Muscle layer of colon (tissue), 2 donors: ENCODE measurements around the gene RABGAP1L.

Experiments
- H3K27ac ChIP-seq: one replicate; pipeline ENCODE4 v1.7.0; 2013; ENCODE audit warnings: low read depth, mild to moderate bottlenecking, low read length, moderate library complexity
- H3K27me3 ChIP-seq, 2 donors: one replicate each; pipeline ENCODE4 v1.7.0; 2013; ENCODE audit warnings: low read length in 2 of 2, mild to moderate bottlenecking in 2 of 2; ENCODE audit not compliant: insufficient read depth in 2 of 2, control insufficient read depth in 1 of 2
- H3K36me3 ChIP-seq: one replicate; pipeline ENCODE4 v1.7.0; 2013; ENCODE audit warnings: mild to moderate bottlenecking, low read length; ENCODE audit not compliant: insufficient read depth
- H3K4me1 ChIP-seq: one replicate; pipeline ENCODE4 v1.7.0; 2013; ENCODE audit warnings: mild to moderate bottlenecking, low read length; ENCODE audit not compliant: insufficient read depth
- H3K4me3 ChIP-seq, 2 donors: one replicate each; pipeline ENCODE4 v1.7.0; 2013; ENCODE audit warnings: low read length in 2 of 2, low read depth in 1 of 2, mild to moderate bottlenecking in 1 of 2, moderate library complexity in 1 of 2
- H3K9ac ChIP-seq: one replicate; pipeline ENCODE4 v1.7.0; 2013; ENCODE audit warnings: low read length
- H3K9me3 ChIP-seq: one replicate; pipeline ENCODE4 v1.7.0; 2013; ENCODE audit warnings: mild to moderate bottlenecking, low read length
- donor health status: abdominal sarcoma.
- donor health status: Adenocarcinoma of cecum.

The RABGAP1L gene

DNA sequence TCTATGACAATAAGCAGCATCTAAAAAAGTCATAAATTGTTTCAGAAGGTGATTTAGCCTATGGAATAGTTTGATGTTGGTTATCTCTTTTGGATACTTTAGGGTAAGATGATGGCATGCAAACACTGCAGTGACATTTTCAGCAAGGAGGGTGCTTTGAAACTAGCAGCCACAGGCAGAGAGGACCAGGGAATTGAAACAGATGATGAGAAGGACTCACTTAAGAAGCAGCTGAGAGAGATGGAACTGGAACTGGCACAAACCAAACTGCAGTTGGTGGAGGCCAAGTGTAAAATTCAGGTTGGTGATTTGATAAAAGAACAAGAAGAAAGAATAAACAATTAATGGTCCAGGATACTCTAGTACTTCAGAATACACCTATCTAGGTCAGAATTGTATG is 829.2 kb downstream of the RABGAP1L start:
- H3K27ac ChIP-seq, result no peak overlapping the region
- H3K36me3 ChIP-seq, result no peaks in the 10 kb centered on the region
- H3K27me3 ChIP-seq, result no peaks in the 10 kb centered on the region
- H3K4me1 ChIP-seq, result peaks cover 9% of the 10 kb centered on the region
- no peak overlapping the region for H3K9ac ChIP-seq
- H3K4me3 ChIP-seq, result no peak overlapping the region
- no peaks in the 10 kb centered on the region for H3K9me3 ChIP-seq

DNA sequence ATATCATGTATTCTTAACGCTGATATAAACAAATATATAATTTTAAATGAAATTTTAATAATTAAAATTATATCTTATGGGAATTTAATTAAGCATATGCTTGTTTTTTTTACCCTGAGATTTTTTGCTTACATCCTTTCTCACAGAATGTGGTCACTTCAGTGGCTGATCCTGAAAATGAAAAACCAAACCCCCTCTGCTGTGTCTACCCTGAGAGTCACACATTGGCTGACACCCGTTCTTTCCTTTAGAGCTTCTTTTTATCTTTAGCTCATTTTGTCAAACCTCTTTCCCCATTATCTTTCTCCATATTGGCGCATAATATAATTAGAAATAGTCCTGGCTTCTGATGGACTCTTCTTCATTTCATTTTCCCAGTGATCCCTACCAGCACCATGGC is 829.7 kb downstream of the RABGAP1L start:
- Histone ChIP-seq H3K4me3 (no peak overlapping the region), H3K4me1 (peaks cover 9% of the 10 kb centered on the region), H3K27me3 (no peaks in the 10 kb centered on the region), H3K27ac (no peak overlapping the region), H3K36me3 (no peaks in the 10 kb centered on the region), H3K9ac (no peak overlapping the region), H3K9me3 (no peaks in the 10 kb centered on the region)

DNA sequence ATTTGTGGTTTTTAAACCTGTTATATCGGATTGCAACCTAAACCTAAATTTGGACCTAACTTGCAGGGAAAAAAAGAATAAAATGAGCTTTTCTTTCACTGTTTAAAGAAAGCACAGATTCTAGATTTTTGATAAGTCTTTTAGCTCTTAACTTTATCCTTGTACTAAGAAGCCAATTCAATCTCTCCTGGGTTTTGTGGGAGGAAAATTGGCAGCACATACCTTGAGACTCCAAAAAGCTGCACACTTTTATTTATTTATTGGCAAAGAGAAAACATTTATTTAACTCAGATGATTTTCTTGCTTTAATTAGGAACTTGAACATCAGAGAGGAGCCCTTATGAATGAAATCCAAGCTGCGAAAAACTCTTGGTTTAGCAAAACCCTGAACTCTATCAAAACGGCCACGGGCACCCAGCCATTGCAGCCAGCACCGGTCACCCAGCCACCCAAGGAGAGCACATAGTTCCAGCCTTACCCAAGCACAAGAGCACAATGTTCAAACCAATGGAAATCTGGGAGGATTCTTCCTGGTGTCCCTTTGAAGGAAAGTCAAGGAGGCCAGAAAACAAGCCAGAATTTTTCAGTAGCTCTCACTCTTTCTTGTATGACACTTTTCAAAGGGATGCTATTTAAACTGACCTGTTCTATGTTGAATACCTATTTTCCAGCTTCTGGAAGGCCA is 830.4 kb downstream of the RABGAP1L start:
- Histone ChIP-seq H3K9ac (no peak overlapping the region), H3K4me1 (peaks cover 9% of the 10 kb centered on the region), H3K27me3 (no peaks in the 10 kb centered on the region), H3K36me3 (no peaks in the 10 kb centered on the region), H3K4me3 (no peak overlapping the region), H3K9me3 (no peaks in the 10 kb centered on the region), H3K27ac (peak overlapping the region; percentile 59)

DNA sequence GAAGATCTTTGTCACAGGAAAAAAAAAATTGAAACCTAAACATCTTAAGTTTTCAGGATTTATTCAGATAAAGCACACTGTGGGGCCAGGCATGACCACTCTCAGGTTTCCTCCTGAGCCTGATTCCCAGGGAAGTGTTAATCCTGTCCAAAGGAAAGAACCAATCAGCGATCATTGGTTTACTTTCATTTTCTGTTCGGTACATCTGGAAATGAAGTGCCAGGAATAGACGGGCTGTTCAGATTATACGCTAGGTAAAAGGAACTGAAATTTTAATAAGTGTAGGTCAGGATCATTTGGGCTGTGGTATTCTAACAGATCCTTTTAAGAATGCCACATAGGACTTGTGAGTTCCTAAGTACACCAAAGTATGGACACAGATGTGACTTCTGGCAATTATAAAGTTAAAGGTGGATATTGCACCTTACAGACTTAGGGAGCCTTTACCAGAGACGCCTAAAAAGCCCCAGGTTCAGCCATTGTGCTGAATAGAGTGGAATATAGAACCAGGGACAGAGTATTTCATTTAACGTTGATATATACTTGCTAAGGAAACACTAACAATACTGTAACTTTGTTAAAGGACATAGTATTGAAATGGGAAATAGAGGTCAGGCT is 831.2 kb downstream of the RABGAP1L start:
- peak overlapping the region; percentile 59 for H3K27ac ChIP-seq
- no peaks in the 10 kb centered on the region for H3K9me3 ChIP-seq
- no peaks in the 10 kb centered on the region for H3K27me3 ChIP-seq
- peak overlapping the region; percentile 16 to 52 for H3K4me3 ChIP-seq
- no peaks in the 10 kb centered on the region for H3K36me3 ChIP-seq
- H3K9ac ChIP-seq, result peak overlapping the region; percentile 9
- H3K4me1 ChIP-seq, result peaks cover 9% of the 10 kb centered on the region

DNA sequence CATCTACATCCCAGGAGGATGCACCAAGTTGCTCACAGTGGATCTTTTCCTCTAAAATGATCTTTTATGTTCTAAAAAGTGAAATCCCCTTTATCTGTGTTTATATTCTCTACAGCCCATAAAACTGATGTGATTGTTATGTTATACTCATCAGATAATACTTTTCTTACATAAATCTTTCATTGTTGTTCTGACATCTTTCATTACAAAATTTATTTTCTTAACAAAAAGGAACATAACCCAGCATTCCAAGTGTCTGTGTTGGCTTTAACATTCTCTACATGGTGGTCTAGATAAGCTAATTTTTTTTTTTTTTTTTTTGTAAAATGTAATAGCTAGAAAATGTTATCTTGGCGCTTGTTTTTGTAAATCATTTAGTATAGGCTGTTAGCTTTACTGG is 832.2 kb downstream of the RABGAP1L start:
- Histone ChIP-seq H3K27ac (no peak overlapping the region), H3K27me3 (no peaks in the 10 kb centered on the region)

DNA sequence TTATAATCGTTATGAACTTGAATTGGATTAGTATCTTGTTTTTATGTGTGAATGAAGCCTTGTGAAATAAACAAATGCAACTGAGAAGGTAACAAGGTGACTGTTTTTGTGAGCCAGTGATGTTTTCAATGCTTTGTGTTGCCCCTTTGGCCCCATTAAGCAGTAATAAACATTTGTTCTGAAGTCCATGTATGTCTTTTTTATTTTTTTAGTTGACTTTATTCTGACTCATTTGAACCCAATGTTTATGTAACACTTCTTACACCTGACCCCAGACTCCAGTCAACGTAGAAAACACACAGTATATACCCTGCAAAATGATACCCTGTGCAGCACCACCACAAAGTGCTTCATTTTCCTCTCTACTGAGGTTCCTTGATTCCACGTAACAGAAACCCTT is 835.8 kb downstream of the RABGAP1L start:
- H3K4me1 ChIP-seq, result peaks cover 7% of the 10 kb centered on the region
- no peak overlapping the region for H3K9ac ChIP-seq
- no peaks in the 10 kb centered on the region for H3K36me3 ChIP-seq
- no peak overlapping the region for H3K4me3 ChIP-seq
- no peaks in the 10 kb centered on the region for H3K27me3 ChIP-seq
- H3K9me3 ChIP-seq, result no peaks in the 10 kb centered on the region
- H3K27ac ChIP-seq, result no peak overlapping the region

More for the DNA sequence above, 832.2 kb downstream of the RABGAP1L start:
- H3K9me3 ChIP-seq, result no peaks in the 10 kb centered on the region
- no peak overlapping the region for H3K4me3 ChIP-seq
- H3K9ac ChIP-seq, result no peak overlapping the region
- H3K36me3 ChIP-seq, result no peaks in the 10 kb centered on the region
- H3K4me1 ChIP-seq, result peaks cover 9% of the 10 kb centered on the region

DNA sequence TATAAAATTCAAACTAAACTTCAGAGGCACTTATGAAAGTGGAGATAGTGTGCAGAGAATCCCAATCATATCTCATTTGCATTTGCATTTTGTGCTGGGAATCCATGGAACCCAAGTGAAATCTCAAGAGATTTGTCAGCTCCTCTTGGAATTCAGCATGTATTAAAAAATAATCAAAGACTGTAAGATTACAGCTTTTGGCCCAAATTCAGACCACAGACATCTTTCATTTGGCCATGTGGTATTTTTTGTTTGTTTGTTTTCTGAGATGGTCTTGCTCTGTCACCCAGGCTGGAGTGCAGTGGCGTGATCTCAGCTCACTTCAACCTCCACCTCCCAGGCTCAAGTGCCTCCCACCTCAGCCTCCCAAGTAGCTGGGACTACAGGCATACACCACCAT is 836.6 kb downstream of the RABGAP1L start:
- H3K4me3 ChIP-seq, result no peak overlapping the region
- peaks cover 9% of the 10 kb centered on the region for H3K4me1 ChIP-seq
- no peaks in the 10 kb centered on the region for H3K36me3 ChIP-seq
- no peak overlapping the region for H3K27ac ChIP-seq
- H3K27me3 ChIP-seq, result no peaks in the 10 kb centered on the region
- H3K9me3 ChIP-seq, result no peaks in the 10 kb centered on the region
- no peak overlapping the region for H3K9ac ChIP-seq

DNA sequence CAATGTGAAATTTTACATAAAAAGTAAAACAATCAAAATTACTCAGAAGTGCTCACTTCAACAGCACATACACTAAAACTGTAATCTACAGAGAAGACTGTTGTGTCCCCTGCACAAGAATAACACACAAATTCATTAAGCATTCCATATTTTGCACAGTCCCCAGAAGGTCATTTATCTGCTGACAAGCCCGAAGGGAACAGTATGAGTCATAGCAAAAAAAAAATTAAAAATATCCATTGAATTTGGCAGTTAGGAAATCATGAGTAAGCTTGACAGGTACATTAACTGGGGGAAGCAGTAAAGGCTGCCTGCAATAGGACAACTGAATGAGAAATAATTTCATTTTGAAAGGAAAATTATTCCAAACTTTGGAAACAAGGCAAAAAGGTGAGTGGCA is 837.2 kb downstream of the RABGAP1L start:
- no peak overlapping the region for H3K27ac ChIP-seq
- H3K36me3 ChIP-seq, result no peaks in the 10 kb centered on the region
- H3K9ac ChIP-seq, result no peak overlapping the region
- H3K9me3 ChIP-seq, result no peaks in the 10 kb centered on the region
- H3K4me3 ChIP-seq, result no peak overlapping the region
- H3K27me3 ChIP-seq, result no peaks in the 10 kb centered on the region
- H3K4me1 ChIP-seq, result peaks cover 14% of the 10 kb centered on the region

DNA sequence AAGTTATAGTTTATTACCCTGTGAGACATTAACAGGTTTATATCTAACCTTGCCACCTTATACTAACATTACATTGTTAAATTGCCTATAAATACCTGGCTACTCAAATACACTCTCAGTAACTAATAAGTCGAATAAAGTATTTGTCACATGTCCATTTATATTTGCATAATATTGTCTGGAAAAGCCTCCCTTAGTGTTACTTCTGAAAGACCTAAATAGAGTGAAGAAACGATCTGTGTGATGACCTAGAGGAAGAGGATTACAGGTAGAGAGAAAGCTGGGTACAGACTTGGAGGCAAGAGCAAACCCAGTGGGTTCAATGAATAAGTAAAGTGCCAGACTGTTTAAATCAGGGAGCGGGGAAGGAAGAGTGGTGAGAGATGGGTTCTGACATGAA is 837.7 kb downstream of the RABGAP1L start:
- Histone ChIP-seq H3K4me3 (no peak overlapping the region), H3K27me3 (no peaks in the 10 kb centered on the region), H3K9me3 (no peaks in the 10 kb centered on the region), H3K36me3 (no peaks in the 10 kb centered on the region), H3K9ac (no peak overlapping the region), H3K4me1 (peaks cover 16% of the 10 kb centered on the region), H3K27ac (no peak overlapping the region)

DNA sequence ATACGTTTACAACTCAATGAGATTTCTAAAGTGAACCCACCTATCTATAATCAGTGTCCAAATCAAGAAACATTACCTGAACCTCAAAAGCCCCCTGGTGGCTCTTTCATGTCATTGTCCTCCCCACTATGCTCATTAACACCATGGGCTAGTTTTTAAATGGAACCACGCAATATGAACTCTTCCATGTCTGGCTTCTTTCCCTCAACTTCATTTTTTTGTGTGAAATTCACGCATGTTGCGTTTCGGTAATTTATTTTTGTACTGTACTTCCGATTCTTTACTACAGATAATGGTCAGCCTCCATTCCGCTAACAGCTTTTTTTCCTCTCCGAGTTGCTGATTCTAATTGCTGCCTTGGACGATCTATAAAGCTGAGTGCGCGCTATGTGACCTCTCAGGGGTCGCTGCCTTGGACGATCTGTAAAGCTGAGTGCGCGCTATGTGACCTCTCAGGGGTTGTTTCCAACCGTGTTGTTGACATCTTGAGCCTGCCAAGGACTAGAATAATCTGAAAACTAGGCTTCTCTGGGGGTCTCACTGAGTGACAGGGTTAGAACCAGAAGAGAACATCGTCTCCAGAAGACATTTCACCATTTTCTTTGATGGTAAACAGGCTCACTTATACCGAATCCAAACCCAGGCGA is 839.4 kb downstream of the RABGAP1L start:
- H3K9me3 ChIP-seq, result no peaks in the 10 kb centered on the region
- H3K4me3 ChIP-seq, result peak overlapping the region; percentile 49 to 84
- H3K27me3 ChIP-seq, result no peaks in the 10 kb centered on the region
- H3K36me3 ChIP-seq, result no peaks in the 10 kb centered on the region
- peaks cover 16% of the 10 kb centered on the region for H3K4me1 ChIP-seq
- H3K27ac ChIP-seq, result peak overlapping the region; percentile 99
- H3K9ac ChIP-seq, result peak overlapping the region; percentile 92

DNA sequence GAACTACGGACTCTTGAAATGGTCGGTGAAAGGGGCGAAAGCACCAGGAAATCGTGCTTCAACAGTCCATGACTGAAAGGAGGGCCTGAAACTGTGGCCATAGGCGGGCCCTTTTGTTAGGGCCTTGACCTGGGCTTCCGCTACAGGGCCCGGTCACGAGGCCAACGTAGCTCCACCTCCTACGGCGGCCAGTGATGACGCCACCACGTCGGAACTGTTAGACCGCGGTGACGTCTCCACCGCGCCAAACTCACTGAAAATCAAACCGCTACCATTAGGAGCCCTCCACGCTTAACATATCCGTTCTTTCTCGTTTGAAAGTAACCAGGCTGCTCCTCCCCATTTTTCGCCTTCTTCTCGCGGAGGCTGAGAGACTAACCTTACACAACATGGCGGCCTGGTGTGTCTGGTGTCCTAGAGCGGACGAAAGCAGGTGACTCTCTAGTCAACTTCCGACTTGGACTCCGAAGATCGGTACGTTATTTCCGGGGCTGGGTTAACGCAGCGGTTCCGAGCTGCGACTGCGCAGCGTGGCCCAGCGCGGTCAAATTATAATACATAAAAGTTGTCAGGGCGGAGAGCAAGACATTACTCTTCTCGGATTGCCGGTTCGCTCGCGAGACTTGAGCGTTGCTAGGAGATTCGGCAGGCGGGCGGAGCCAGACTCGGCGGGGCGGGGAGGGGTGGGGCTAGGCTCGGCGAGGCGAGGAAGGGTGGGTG is 840.1 kb downstream of the RABGAP1L start:
- no peaks in the 10 kb centered on the region for H3K36me3 ChIP-seq
- H3K4me3 ChIP-seq, result peak overlapping the region; percentile 87 to 88
- peak overlapping the region; percentile 92 for H3K9ac ChIP-seq
- H3K27ac ChIP-seq, result peak overlapping the region; percentile 99
- H3K4me1 ChIP-seq, result peaks cover 16% of the 10 kb centered on the region
- H3K27me3 ChIP-seq, result no peaks in the 10 kb centered on the region
- H3K9me3 ChIP-seq, result no peaks in the 10 kb centered on the region
